Thoracic aorta endothelial cell (primary cell): Measurements from ENCODE around the gene PDE6D. TPM values are rescaled to one million over a fixed set of nuclear protein-coding genes. Genes with fewer than 3 reads are reported as not detected.

Source experiments
- small RNA-seq: library from RNA; depleted of rRNA; stranded (forward); fragments of <200 nt; gene quantifications from one replicate; pipeline ENCODE3, GENCODE V24; 2012
- total RNA-seq: library from RNA; depleted of rRNA; stranded (reverse); fragments of >200 nt; gene quantifications from 2 replicates; pipeline ENCODE4 v1.2.3, GENCODE V29; 2012

Gene PDE6D
- 27.5 and 36.0 TPM in 2 replicates for total RNA-seq

GRCh38 chr2:231780909-231781797 lies at the start of gene PDE6D:
PDE6D (minus strand) TSS chr2:231781282; CDS start chr2:231781114, 168 bp downstream.

DNA sequence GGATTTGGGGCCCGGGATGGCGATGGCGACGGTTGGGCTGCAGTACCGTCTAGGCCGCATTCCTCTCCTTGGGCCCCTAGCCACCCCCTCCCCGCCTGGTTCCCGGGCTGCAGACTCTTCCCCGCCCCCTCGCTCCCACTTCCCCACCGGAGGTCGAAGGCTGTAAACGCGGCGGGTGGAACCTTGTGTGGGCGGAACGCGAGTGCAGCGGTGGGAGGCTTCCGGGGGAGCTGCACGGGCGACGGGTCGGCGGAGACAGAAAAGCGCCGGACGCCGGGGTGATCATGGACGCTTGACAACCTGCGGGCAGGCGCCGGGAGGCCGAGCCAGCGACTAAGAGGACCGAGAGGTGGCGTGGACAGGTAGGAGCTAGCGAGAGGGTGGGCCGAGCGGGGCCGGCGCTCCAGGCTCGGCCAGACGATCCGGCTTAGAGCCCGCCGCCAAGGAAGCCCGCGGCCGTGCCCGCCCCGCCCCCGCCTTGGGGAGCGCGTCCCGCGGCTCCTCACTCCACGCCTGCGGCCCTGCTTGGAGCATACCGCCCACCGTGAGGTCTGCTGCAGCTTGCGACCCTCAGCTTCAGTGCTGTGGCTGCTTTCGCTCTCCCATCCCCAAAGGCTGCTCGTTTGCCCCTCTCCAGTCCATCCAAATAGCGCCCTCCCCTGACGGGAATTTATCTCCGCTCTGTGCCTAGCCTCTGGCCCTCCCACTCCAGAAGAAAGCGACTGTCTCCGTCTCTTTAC lies 5.3 kb upstream of the PDE6D start, which contains the start of gene COPS7B:
Gene COPS7B, plus strand, starts transcription at position 269 of the 740 bp plus-strand sequence. CDS start 2,126 bp downstream, outside the sequence.

DNA sequence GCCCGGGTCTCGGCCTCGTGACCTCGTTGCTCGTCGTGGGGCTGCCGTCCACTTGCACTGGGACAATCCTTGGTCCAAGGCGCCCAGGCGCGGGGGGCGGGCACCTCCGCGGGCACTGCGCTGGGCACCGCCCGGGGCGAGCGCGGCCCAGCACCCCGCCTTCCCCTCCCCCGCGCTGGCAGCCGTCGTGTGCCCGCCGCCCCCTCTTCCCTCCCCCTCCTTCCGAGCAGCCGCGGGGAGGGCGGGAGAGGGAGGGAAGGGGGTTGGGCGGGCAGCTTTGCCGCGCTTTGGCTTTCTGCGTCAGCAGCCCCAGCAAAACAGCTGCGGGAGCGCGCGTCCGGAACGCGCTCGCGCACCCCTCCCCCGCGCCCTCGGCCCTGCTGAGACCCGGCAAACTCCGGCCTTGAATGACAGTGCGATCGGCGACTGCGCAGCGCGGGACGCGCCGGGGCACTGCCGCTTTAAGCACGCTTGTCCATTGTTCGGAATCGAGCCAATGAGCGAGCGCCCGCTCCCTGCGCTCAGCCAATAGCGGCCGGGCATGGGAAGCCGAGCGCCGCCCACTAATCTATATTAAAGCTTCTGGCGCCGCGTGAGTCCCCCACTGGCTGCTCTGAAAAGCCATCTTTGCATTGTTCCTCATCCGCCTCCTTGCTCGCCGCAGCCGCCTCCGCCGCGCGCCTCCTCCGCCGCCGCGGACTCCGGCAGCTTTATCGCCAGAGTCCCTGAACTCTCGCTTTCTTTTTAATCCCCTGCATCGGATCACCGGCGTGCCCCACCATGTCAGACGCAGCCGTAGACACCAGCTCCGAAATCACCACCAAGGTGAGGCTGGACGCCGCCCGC lies 72.9 kb downstream of the PDE6D start, which contains the start of gene PTMA:
Gene PTMA, plus strand, starts transcription at position 599 of the 846 bp plus-strand sequence. Its CDS starts 182 bp downstream, at position 781.

Small RNA genes lying within 50 kb of the gene (small RNA-seq; reads per million reads assigned to genes)
- gene AC073476.4 (not detected), gene RF00015 (not detected)

Other genes with a start within 250 kb of the PDE6D start
- not detected in 2 replicates for gene TEX44, start 188.4 kb downstream of the PDE6D start, total RNA-seq
- 1,813 and 1,929 TPM in 2 replicates for gene PTMA, start 72.8 kb downstream of the PDE6D start, total RNA-seq
- 21.9 and 29.3 TPM in 2 replicates for gene COPS7B, start 5.2 kb upstream of the PDE6D start, total RNA-seq
- gene NPPC, start 145.1 kb upstream of the PDE6D start, total RNA-seq = not detected in 2 replicates
- gene DIS3L2, start 180.4 kb upstream of the PDE6D start, total RNA-seq = 32.3 and 36.1 TPM in 2 replicates